ENCODE results near the gene VGF.

Gene VGF

DNA sequence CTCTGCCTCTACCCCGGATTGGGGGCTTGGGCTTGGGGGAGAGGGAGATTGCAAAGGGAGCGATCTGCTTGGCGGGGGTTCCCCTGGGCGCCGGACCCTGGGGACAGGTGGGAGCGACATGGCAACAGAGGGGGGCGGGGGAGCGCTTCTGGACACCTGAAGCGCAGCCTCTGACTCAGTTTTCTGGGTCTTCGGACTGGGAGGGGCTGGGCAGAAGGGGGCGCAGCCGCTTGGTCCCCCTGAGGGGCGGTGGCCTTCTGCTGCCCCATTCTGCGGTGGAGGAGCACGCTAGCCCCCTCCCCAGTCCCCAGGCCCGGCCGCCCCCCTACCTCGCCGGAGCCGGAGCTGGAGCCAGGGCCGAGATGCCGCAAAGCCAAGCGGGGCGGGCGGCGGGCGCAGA lies 14.3 kb upstream of the VGF start:
- DNase-seq (ENCODE audit: extremely low spot score) = no peak
- CTCF ChIA-PET = no interaction called here
- POLR2A ChIA-PET = no interaction called here
- TF ChIP-seq SP1 (IDR thresholded peaks at IDR 0.05) (no peak), HDGF (IDR thresholded peaks at IDR 0.05; ENCODE audit: borderline replicate concordance) (no peak), BHLHE40 (IDR thresholded peaks at IDR 0.05; ENCODE audit: borderline replicate concordance) (no peak), SUZ12 (IDR thresholded peaks at IDR 0.05) (no peak), LEF1 (IDR thresholded peaks at IDR 0.05; ENCODE audit: borderline replicate concordance) (no peak), FOXK2 (IDR thresholded peaks at IDR 0.05) (no peak), ARNT (IDR thresholded peaks at IDR 0.05) (no peak), L3MBTL2 (conservative IDR thresholded peaks at IDR 0.05) (no peak), FOXA1 (IDR thresholded peaks at IDR 0.05) (no peak), FOXM1 (IDR thresholded peaks at IDR 0.05; ENCODE audit: borderline replicate concordance) (no peak), NFRKB (IDR thresholded peaks at IDR 0.05) (no peak), CTBP1 (IDR thresholded peaks at IDR 0.05; ENCODE audit: borderline replicate concordance) (no peak), ZNF384 (IDR thresholded peaks at IDR 0.05) (no peak), ELF4 (IDR thresholded peaks at IDR 0.05) (no peak), TARDBP (IDR thresholded peaks at IDR 0.05) (no peak)
- TF ChIP-seq, protein P1, sequence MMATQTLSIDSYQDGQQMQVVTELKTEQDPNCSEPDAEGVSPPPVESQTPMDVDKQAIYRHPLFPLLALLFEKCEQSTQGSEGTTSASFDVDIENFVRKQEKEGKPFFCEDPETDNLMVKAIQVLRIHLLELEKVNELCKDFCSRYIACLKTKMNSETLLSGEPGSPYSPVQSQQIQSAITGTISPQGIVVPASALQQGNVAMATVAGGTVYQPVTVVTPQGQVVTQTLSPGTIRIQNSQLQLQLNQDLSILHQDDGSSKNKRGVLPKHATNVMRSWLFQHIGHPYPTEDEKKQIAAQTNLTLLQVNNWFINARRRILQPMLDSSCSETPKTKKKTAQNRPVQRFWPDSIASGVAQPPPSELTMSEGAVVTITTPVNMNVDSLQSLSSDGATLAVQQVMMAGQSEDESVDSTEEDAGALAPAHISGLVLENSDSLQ (IDR thresholded peaks at IDR 0.05) = no peak

DNA sequence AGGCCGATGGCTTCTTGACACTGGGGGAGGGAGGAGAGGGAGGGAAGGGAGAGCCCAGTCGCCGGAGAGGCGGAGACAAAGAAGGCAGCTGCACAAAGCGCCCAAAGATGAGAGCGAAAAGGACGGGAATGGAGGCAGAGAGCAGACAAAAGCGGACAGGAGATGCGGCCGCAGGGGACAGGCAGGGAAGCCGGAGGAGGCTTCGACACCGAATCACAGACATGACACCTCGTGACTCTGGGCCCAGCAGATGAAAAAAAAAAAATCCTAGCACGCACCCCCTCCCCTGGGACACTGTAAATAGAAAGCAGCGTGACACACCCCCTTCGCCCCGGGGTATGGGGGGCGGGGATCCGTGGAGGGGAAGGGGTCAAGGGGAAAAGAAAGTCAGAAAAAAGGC lies 13.7 kb upstream of the VGF start:
- no peak for TF ChIP-seq ZNF384 (IDR thresholded peaks at IDR 0.05)
- TF ChIP-seq NFRKB (IDR thresholded peaks at IDR 0.05) = no peak
- TF ChIP-seq L3MBTL2 (conservative IDR thresholded peaks at IDR 0.05) = no peak
- no peak for TF ChIP-seq LEF1 (IDR thresholded peaks at IDR 0.05; ENCODE audit: borderline replicate concordance)
- TF ChIP-seq FOXK2 (IDR thresholded peaks at IDR 0.05) = no peak
- no peak for TF ChIP-seq FOXA1 (IDR thresholded peaks at IDR 0.05)
- TF ChIP-seq BHLHE40 (IDR thresholded peaks at IDR 0.05; ENCODE audit: borderline replicate concordance) = no peak
- no peak for TF ChIP-seq HDGF (IDR thresholded peaks at IDR 0.05; ENCODE audit: borderline replicate concordance)
- TF ChIP-seq CTBP1 (IDR thresholded peaks at IDR 0.05; ENCODE audit: borderline replicate concordance) = no peak
- no peak for TF ChIP-seq TARDBP (IDR thresholded peaks at IDR 0.05)
- ChIA-PET CTCF (interaction anchor here (0.7 kb wide), 1 partner anchor 65 kb away, joined by 3 read pairs; no protein-coding TSS in a partner anchor), POLR2A (no interaction called here)

DNA sequence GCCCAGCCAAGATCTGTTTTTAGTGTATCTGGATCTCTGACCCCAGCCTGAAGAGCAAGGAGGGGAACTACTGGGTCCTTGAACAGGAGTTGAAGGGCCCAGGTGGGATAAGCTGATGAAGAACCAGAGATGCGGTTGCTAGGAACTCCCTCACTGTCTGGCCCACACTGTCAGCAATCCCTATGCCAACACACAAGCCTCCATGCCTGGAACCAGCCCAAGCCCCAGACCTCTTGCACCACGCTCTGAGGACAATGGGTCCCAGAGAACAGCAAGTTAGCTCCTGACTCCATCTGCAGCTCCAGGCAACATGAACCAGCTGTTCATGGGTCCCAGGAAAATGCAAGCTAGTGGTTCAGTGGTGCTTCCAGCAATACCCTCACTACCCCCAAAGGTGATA lies 12.3 kb upstream of the VGF start:
- CTCF ChIA-PET = interaction anchor here (1.3 kb wide), 1 partner anchor 15 kb away, joined by 4 read pairs; no protein-coding TSS in a partner anchor
- POLR2A ChIA-PET = no interaction called here
- DNase-seq (ENCODE audit: extremely low spot score) = no peak
- no peak for TF ChIP-seq FOXM1 (IDR thresholded peaks at IDR 0.05; ENCODE audit: borderline replicate concordance)
- TF ChIP-seq, protein P1 (IDR thresholded peaks at IDR 0.05) = no peak
- TF ChIP-seq FOXK2 (IDR thresholded peaks at IDR 0.05) = no peak
- TF ChIP-seq SP1 (IDR thresholded peaks at IDR 0.05) = no peak
- TF ChIP-seq HDGF (IDR thresholded peaks at IDR 0.05; ENCODE audit: borderline replicate concordance) = no peak
- TF ChIP-seq TARDBP (IDR thresholded peaks at IDR 0.05) = no peak
- TF ChIP-seq ELF4 (IDR thresholded peaks at IDR 0.05) = no peak
- no peak for TF ChIP-seq LEF1 (IDR thresholded peaks at IDR 0.05; ENCODE audit: borderline replicate concordance)
- no peak for TF ChIP-seq ZNF384 (IDR thresholded peaks at IDR 0.05)
- no peak for TF ChIP-seq NFRKB (IDR thresholded peaks at IDR 0.05)
- TF ChIP-seq BHLHE40 (IDR thresholded peaks at IDR 0.05; ENCODE audit: borderline replicate concordance) = no peak
- no peak for TF ChIP-seq L3MBTL2 (conservative IDR thresholded peaks at IDR 0.05)
- no peak for TF ChIP-seq CTBP1 (IDR thresholded peaks at IDR 0.05; ENCODE audit: borderline replicate concordance)
- TF ChIP-seq ARNT (IDR thresholded peaks at IDR 0.05) = no peak
- TF ChIP-seq FOXA1 (IDR thresholded peaks at IDR 0.05) = no peak
- TF ChIP-seq SUZ12 (IDR thresholded peaks at IDR 0.05) = no peak

More for the DNA sequence above, 13.7 kb upstream of the VGF start:
- DNase-seq (ENCODE audit: extremely low spot score) = no peak

DNA sequence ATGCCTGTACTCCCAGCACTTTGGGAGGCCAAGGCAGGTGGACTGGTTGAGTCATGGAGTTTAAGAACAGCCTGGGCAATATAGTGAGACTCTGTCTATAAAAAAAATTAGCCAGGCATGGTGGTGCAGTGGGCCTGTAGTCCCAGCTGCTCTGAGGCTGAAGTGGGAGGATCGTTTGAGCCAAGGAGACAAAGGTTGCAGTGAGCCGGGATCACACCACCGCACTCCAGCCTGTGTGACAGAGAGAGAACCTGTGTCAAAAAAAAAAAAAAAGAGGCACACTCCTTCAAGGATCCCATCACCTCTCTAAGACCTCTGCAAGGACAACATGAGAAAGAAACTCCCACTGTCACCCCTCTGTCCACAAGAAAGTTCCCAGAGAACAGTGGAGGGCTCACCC lies 10.3 kb upstream of the VGF start:
- no peak for TF ChIP-seq TARDBP (IDR thresholded peaks at IDR 0.05)
- no peak for TF ChIP-seq NFRKB (IDR thresholded peaks at IDR 0.05)
- no peak for TF ChIP-seq ELF4 (IDR thresholded peaks at IDR 0.05)
- no peak for TF ChIP-seq FOXA1 (IDR thresholded peaks at IDR 0.05)
- no peak for TF ChIP-seq ARNT (IDR thresholded peaks at IDR 0.05)
- TF ChIP-seq HDGF (IDR thresholded peaks at IDR 0.05; ENCODE audit: borderline replicate concordance) = no peak
- TF ChIP-seq CTBP1 (IDR thresholded peaks at IDR 0.05; ENCODE audit: borderline replicate concordance) = no peak
- TF ChIP-seq SUZ12 (IDR thresholded peaks at IDR 0.05) = no peak
- TF ChIP-seq LEF1 (IDR thresholded peaks at IDR 0.05; ENCODE audit: borderline replicate concordance) = no peak
- no peak for TF ChIP-seq L3MBTL2 (conservative IDR thresholded peaks at IDR 0.05)
- TF ChIP-seq SP1 (IDR thresholded peaks at IDR 0.05) = no peak
- TF ChIP-seq, protein P1 (IDR thresholded peaks at IDR 0.05) = no peak
- no peak for TF ChIP-seq BHLHE40 (IDR thresholded peaks at IDR 0.05; ENCODE audit: borderline replicate concordance)
- TF ChIP-seq ZNF384 (IDR thresholded peaks at IDR 0.05) = no peak
- no peak for TF ChIP-seq FOXM1 (IDR thresholded peaks at IDR 0.05; ENCODE audit: borderline replicate concordance)
- no peak for TF ChIP-seq FOXK2 (IDR thresholded peaks at IDR 0.05)
- CTCF ChIA-PET = interaction anchor here (1.7 kb wide), 1 partner anchor 17 kb away, joined by 5 read pairs; no protein-coding TSS in a partner anchor
- no peak for DNase-seq (ENCODE audit: extremely low spot score)
- POLR2A ChIA-PET = no interaction called here

DNA sequence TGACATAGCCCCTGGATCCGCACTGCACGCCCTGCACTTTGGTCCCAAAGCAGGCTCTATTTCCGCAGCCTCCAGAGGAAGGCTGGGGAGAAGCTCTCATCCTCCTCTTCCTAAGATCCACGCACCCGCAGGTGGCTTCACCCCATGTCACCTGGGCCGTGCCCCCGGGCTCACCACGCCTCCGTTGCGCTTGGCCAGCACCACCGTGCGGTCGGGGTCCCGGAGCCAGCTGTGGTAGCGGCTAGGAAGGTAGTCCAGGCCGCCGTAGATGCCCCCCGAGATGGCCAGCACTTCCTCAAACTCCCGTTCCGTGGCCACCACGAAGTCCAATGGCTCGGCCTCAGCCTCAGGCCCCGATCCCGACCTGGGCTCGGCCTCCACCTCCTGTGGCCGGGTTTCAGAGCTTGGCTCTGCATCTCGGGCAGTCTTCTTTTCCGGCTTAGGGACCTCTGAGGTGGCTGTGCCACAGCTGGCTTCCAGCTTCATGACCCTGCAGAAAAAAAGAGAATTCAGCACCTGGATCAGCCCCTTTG lies 9.0 kb upstream of the VGF start:
- CTCF ChIA-PET = interaction anchor here (1.1 to 2.0 kb wide), 4 partner anchors 16 to 108 kb away, joined by 3 to 15 read pairs (median 6); no protein-coding TSS in a partner anchor
- TF ChIP-seq ELF4 (IDR thresholded peaks at IDR 0.05) = no peak
- TF ChIP-seq HDGF (IDR thresholded peaks at IDR 0.05; ENCODE audit: borderline replicate concordance) = no peak
- no peak for TF ChIP-seq L3MBTL2 (conservative IDR thresholded peaks at IDR 0.05)
- no peak for TF ChIP-seq FOXK2 (IDR thresholded peaks at IDR 0.05)
- TF ChIP-seq BHLHE40 (IDR thresholded peaks at IDR 0.05; ENCODE audit: borderline replicate concordance) = no peak
- TF ChIP-seq FOXM1 (IDR thresholded peaks at IDR 0.05; ENCODE audit: borderline replicate concordance) = no peak
- no peak for TF ChIP-seq LEF1 (IDR thresholded peaks at IDR 0.05; ENCODE audit: borderline replicate concordance)
- no peak for TF ChIP-seq NFRKB (IDR thresholded peaks at IDR 0.05)
- no peak for TF ChIP-seq TARDBP (IDR thresholded peaks at IDR 0.05)
- no peak for TF ChIP-seq SUZ12 (IDR thresholded peaks at IDR 0.05)
- TF ChIP-seq CTBP1 (IDR thresholded peaks at IDR 0.05; ENCODE audit: borderline replicate concordance) = no peak
- TF ChIP-seq, protein P1 (IDR thresholded peaks at IDR 0.05) = no peak
- TF ChIP-seq SP1 (IDR thresholded peaks at IDR 0.05) = no peak
- TF ChIP-seq ZNF384 (IDR thresholded peaks at IDR 0.05) = no peak
- TF ChIP-seq ARNT (IDR thresholded peaks at IDR 0.05) = no peak
- DNase-seq (ENCODE audit: extremely low spot score) = no peak
- POLR2A ChIA-PET = interaction anchor here (0.7 to 1.7 kb wide), 4 partner anchors 8 to 108 kb away, joined by 3 to 16 read pairs (median 4); partner anchors contain the start of genes PLOD3 and ZNHIT1

Measured in HEK293T (cell line).